GM21390 (cell line): ENCODE results near the gene ZNF385B.

Source experiments
- ATAC-seq: cut with Tn5 transposase; IDR thresholded peaks from one replicate; pipeline ENCODE4 v1.9.1; 2021; ENCODE audit not compliant: unreplicated experiment

Gene ZNF385B

DNA sequence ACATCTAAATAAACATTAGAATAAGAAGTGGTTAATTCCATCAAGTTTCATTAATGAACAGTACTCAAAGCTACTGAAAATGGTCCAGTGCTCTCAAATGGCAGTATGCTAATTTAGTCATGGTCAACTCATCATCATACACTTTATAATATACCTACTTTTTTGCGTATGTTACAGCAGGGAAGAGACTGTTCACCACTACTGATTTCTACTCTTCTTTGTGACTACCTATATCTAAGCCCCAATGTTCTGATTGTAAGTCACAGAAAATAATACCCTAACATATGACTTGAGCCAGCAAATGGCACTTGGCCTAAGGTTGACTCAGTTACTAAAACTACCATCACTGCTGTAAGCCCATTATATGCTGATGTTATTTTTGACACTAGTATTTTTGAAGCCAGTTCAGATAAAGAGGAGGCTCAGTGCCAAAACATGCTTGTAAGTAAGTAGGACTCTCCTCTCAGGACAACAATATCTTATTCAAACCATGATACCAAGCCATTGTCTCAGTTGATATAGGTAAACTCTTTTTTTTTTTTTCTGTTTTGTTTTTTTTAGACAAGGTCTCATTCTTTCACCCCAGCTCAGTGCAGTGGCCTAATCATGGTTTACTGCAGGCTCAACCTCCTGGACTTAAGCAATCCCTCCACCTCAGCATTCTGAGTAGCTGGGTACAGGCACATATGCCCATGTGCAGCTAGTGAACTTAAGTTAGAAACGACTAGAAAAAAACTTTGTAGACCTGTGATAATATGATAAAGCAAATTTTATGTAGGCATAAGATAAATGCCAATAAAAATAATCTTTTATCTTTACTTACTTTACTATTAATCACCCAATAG, 266.9 kb downstream of the ZNF385B start:
- no peak for ATAC-seq

DNA sequence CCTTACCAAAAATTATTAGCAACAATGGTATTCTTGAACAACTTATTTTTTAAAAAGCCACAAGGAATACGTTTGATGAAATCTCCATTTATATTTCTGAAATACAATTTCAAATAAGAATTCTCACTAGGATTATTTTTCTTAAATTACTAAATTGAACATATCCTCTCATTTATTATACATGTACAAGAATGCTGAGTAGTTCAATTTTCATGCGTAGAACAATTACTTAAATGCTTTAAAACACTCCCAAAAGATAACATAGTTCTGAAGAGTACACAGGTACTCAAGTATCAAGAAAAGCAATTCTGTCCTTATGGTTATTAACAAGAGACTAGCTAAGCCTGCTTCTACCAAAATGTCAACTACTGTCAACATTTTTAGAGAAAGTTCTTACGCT, 268.1 kb downstream of the ZNF385B start:
- no peak for ATAC-seq

DNA sequence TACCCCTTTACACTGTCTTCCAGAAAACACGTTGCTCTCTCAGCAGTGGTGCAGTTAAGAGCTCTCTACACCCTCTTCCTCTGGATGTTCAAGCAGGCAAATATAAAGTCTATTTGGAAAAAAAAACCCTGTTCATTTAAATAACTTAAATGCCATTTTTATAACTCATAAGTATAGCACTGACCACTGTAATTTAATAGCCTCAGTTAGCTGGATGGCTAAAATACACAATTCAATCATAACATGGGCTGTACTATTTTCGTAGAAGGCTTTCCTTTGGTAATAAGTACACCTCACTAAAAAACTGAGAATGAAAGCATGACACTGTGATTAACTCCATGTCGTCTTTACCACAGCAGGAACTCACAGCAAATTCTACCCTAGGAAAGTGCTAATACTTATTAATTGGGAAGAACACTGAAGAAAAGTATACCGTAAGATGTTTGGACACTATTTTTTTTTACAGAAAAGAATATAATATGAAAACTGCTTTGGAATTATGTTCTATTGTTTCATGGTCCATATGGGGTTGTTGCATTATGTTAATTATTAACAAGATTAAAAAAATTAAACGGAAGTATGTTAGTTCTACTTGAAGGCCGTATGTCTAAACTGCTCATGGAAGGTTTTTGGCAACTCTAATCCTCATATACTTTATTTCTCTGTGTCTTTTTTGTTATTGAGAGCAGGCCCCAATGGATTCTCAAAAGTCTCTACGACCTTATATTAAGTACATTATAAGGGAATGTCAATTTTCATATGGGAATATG, 269.1 kb downstream of the ZNF385B start:
- ATAC-seq, result no peak

DNA sequence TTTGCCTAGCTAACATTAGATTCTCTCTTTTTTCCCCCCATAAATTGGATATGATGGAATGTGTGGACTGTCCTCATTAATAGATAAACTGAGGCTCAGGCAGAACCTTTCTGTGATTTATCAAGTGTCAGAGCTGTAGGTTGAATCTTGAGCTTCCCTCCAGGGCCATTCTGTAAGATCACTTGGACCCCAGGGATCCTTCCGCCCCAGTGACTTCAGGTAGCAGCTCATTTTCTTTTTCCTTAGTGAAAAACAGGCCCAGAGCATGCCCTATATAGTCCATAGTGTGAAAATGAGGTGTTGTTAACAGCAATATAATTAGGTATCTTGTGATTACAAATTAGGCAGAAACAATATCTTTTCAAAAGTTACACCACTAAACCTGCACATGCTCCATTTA, 269.7 kb downstream of the ZNF385B start:
- no peak for ATAC-seq

DNA sequence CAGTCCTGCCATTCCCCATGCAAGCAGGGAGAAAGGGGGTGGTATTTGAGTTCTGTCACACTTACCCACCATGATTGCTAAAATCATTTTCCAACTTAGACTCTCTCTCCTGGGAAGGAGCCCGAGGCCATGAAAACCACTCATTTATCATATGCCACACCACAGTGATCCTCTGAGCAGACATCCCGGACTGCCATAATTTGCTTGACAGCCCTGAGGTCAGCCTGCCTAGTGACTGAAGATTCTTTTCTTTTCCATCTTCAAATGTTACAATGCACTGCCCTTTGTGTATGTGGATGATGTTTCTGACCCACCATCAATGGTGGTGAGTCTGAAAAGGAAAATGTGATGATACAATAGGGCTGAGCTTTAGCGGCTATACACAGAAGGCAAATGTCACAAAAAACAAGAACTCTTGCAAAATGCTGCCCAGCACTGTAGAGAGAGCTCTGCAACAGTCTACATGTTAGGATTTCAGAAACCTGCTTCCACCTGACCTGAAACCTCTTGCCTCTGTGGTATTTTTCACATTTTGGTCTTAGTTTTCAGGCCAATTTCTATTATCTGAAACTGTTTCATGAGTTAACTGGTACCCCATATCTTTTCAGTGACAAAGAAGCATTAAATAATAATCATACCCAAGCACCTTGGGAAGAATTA, 272.8 kb downstream of the ZNF385B start:
- ATAC-seq, result no peak

DNA sequence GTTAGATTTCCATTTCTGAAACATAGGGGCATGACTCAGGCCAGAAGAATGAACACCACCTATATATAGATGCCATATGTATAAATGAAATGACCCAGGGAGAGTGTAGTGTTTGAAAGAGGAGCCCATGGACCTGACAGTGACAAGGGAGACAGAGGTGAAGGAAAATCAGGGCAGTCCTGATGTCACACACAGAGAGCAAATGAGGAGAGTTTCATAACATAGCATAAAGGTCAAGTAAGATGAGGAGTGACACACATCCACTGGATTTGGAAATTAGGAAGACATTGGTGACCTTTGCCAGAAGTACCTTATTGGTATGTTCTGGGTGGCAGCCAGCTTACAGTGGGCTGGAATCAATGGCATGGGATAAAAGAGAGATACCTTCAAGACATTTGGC, 276.7 kb downstream of the ZNF385B start:
- no peak for ATAC-seq

DNA sequence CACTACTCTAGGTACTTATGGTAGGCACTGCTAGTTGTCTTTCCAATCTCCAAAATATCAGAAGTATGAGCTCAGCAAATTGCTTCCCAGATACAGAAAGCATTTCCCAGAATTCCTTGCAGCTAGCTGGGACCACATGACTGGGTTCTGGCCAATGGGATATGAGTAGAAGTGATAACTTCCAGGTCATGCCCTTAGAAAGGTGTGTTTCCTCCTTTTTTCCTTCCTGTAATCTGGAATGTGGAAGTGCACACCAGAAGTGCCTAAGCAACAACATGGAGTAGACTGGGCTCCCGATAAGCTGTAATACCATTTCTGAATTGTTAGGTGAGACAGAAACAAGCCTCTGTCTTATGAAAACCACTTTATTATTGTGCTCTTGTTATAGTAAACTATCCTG, 279.8 kb downstream of the ZNF385B start:
- no peak for ATAC-seq

DNA sequence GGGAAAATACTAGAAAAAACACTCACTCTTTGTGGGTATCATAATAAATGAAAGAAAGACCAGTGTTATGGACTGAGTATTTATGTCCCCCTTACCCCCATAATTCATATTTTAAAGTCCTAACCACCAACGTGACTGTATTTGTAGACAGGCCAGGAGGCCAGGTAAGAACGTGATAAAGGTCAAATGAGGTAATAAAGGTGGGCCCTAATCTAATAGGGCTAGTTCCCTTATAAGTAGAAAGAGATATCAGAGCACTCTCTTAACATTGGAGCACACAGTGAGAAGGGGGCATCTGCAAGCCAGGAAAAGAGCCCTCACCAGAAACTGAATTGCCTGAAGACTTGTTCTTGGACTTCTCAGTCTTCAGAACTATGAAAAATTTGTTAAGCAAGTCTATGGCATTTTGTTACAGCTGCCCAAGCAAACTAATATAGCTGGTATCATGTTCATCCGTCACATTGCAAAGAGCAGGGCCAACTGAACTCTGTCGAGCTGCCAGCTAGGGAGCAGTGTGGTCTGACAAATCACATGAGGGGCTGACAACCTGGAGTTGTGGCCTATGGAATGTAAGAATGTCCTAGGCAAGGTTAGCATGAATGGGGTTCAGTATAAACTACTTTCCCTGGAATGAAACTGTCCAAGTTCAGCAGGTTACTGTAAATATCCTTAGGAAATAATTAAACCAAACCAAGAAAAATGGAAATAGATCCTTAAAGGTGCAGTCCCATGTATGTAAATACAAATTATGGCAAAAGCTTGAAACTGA, 280.9 kb downstream of the ZNF385B start:
- ATAC-seq, result no peak

DNA sequence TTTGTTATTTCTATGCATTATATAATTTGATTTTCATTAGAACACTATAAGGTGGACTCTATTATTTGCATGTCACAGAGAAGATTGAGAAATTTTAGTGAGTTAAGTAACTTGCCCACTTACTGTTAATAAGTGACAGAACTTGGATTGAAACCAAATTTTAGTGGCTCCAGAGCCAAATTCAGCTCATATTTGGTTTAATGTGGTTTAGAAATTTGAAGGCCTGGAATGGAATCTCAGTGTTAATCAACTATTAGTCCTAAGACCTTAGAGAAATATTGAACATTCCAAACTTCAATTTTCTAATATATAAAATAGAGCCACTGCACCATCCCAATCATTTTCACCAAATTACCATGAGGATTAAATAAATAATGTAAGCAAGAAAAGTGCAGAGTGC, 281.6 kb downstream of the ZNF385B start:
- ATAC-seq, result no peak

DNA sequence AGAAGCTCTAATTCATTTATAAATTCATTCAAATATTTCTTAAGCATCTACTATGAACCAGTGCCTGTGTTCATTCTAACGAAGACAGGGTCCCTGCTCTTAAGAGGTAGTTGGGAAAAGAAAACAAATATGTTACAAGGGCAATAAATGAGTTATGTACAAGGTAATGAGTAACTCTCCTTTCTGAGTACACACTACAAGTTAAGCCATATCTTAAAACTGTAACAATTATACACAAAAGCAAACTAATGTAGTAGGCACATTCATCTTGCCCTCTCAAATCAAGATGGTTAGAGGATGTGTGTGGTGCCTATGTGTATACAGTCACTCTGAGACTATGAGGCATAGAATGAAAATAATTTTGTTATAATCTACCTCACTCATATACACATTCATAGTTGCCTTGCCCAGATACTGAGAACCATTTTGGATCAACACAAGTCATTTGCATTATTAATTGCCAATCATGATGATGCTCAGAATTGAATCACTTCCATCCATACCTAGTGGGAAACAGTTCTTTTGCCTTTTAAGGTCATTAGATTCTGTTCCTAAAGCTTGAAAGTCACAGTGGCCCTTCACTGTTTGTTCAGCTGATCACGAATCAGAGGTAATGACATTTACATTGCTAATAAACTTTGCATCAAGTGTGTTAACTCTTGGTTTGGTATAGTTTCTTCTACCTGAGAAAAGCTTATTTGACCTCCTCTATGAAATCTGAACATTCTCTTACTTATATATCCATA, 283.1 kb downstream of the ZNF385B start:
- no peak for ATAC-seq

DNA sequence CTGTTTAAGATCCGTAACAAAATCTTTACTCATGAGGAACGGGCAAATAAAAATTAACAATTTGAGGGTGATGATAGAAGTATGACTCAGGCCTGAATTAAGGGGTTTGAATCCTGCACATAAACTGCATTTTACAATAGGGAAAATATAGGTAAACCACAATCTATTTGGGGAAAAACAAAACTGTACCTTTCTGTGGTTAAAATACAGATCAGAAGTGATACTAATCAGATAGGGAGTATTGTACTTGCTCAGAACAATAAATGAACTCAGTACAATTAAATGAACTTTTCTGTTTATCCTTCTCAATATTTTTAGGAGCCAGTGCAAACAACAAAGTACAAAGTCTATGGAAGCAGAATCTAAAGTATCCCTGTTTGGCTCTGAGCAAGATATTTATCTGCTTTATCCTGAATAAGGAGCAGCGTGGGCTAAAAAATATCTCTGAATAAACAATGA, 287.3 kb downstream of the ZNF385B start:
- ATAC-seq, result no peak

DNA sequence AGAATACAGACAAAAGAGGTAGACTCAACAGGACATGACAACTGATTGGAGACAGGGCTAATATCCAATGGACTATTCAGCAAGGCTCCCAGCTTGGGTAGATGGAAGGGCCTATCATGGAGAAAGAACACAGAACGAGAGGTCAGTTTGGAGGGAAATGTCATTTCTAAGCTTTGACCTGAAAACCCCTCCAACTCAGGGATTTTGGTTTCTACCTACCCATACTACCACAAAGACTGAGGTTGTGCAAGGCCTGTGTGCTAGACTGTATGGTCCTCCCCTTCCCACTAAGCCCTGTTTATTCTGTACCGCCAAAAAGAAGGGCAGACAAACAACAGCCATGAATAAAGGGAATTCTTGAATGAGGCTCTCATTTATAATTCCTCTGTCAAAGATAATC, 288.9 kb downstream of the ZNF385B start:
- no peak for ATAC-seq

DNA sequence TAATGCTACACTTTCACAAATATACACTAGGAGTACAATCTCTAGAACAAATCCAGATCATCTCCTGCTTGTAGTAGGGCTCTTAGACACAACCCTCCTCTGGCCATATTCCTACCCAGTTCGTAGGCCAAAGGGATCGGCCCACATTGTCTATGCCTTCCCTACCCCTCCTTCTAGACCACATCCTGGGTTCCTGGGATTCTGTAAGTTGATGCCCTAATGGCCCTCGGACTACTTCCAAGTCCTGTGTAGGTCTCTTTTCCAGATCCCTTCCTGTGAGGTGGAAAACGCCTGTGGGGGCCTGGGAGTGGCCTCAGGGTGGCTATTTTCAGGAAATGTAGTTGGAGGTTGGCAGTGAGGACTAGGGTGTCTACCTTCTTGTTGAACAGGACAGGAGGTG, 289.7 kb downstream of the ZNF385B start:
- ATAC-seq, result no peak

DNA sequence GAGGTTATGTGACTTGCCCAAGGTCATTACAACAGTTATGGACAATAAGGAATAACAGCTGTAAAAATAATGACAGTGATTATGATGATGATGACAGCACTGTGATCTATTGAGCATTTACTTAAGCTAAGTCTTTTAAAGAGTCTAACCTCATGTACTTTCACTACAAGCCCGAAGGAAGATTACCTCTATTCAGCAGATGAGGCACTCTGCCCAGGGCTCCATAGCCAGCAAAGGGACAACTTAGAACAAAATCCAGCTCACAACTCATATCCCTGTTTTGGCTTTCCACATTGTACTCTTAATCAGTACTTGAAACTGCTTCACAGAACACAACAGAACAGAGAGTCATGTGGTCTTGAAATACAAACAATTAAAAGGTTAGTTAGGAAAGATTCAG, 290.2 kb downstream of the ZNF385B start:
- ATAC-seq, result no peak

DNA sequence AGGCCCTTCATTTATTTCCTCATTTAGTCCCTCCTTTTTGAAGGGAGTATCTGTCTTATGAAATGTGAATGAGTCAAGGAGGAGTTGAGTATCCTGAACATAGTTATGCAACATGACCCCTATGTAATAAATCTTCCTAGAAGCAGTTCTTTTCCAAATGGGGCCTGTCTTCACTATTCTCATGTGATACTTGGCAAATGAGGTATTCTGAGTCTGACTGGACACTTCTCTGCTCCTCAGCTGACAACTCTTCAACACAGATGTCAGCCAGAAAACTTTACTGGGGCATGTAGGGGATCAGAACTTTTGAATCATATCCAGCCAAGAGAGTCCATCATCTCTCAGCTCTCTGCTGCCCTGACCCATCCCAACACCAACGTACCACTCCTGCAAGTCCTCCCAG, 291.6 kb downstream of the ZNF385B start:
- no peak for ATAC-seq

DNA sequence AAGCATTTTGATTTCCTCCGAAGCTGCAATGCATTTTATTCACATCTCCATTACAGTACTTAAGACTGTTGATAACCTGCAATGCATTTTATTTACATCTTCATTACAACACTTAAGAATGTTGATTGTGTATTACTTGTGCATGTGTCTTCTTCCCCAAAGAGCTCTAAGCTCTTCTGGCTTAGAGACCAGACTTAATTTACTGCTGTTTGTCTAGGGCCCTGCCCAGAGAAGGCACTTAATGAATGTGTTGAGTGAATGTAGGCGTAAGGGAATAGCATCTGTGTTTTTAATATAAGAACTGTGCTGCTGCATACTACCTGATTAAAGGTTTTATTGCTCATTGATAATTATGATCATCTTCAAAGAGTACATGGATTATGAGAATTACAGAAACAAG, 295.6 kb downstream of the ZNF385B start:
- no peak for ATAC-seq

DNA sequence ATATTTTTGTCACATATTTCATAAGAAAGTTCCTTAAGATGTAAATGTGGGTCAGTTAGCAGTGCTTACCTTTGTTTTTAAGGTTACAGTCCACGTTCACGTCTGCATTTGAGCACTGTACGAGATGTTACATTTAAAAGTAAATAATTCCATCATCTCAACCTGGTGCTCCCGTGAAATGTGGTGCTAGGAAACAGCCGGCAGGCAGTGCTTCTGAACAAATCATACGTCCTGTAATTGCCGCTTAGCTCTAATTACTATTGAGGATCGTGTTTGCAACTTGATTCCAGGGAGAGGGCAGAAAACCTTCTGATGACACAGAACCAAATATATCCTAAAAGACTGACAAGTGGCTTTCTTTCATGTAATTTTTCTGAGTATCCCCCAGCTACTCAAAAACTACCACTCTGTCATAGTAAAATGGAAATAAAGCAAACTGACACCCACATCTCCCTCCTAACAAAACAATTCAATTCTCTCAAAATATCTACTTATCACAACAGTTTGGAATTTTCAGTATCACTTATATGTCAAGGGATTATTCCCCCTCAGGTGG, 299.0 kb downstream of the ZNF385B start:
- no peak for ATAC-seq

DNA sequence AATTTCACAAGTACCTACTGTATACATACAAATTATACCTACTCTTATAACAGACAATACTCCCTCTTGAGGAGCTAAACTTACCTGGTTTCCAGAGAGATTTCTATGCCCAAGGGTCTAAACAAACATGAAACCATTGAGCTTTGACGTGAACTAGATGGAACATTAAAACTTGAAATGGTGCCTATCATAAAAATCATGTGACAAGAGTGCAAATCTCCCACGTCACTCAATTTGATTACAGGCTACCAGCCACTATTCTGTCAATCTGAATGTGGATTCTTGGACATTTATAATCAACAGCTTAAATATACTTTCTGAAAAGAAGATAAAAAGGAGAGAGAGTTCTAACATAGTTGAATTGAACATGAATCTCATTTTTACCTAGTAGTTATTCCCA, 299.7 kb downstream of the ZNF385B start:
- no peak for ATAC-seq

DNA sequence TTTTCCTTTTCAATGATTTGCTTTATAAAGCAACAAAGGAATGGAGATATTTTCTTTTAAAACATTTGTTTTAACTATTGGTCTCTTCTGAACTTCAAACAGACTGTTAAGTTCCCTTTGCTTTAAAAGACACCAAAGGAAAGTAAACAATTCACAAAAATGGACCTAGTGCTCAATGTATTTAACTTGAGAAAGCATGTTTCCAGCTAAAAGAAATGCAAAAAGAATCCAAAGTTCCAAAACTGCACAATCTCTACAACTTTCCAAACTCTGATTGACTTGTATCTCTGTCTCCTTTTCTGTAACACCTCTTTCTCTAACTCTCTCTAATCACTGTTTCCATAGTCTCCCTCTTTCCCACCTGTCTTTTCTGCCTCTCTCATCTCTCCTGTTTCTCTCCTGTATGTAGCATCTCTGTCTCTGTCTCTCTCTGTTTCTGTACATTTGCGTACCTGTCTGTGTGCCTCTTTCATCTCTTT, 301.1 kb downstream of the ZNF385B start:
- no peak for ATAC-seq
